T-helper 2 cell (primary cell): ENCODE results near the gene CRLF1.
"Not testable (repeated sequence)": the region's sequence is repeated elsewhere in the genome, so short reads cannot be mapped to it uniquely, and the experiment has no call there.

ENCODE experiments used
- DNase-seq, 5 experiments: peaks; one replicate each; pipeline versions ENCODE4 v3.0.0 to v3.0.0-alpha.2; 2012 to 2022

The CRLF1 gene

GRCh38 chr19:18608102-18608804 lies 1.7 kb upstream of the CRLF1 start:
- no peak for DNase-seq

GRCh38 chr19:18607226-18608101 lies 865 bp upstream of the CRLF1 start:
- DNase-seq, result no peak

- DNase-seq, result no peak
Observed at GRCh38 chr19:18605546-18606280, 886 bp downstream of the CRLF1 start.

GRCh38 chr19:18605196-18605545 lies 1.4 kb downstream of the CRLF1 start:
- DNase-seq, result no peak

GRCh38 chr19:18604820-18605159 lies 1.8 kb downstream of the CRLF1 start:
- no peak for DNase-seq

- DNase-seq, result no peak
Observed at GRCh38 chr19:18603958-18604819, 2.4 kb downstream of the CRLF1 start.

GRCh38 chr19:18603255-18603957 lies 3.2 kb downstream of the CRLF1 start:
- peak in 1 of 5 experiments; percentile 37 for DNase-seq

GRCh38 chr19:18601875-18602274 lies 4.7 kb downstream of the CRLF1 start:
- no peak for DNase-seq

GRCh38 chr19:18600692-18601397 lies 5.8 kb downstream of the CRLF1 start:
- DNase-seq, result not testable (repeated sequence)

GRCh38 chr19:18599485-18599884 lies 7.1 kb downstream of the CRLF1 start:
- DNase-seq, result no peak

GRCh38 chr19:18597809-18598660 lies 8.6 kb downstream of the CRLF1 start:
- DNase-seq, result no peak

GRCh38 chr19:18596752-18597157 lies 9.8 kb downstream of the CRLF1 start:
- DNase-seq, result no peak

- no peak for DNase-seq
Observed at GRCh38 chr19:18595475-18595874, 11.1 kb downstream of the CRLF1 start.

GRCh38 chr19:18594824-18595373 lies 11.7 kb downstream of the CRLF1 start:
- DNase-seq, result no peak

- peak; percentile 57 to 69 (median 65) for DNase-seq
Observed at GRCh38 chr19:18594096-18594823, 12.3 kb downstream of the CRLF1 start.

- no peak for DNase-seq
Observed at GRCh38 chr19:18593367-18594095, 13.1 kb downstream of the CRLF1 start.

- not testable (repeated sequence) for DNase-seq
Observed at GRCh38 chr19:18592732-18593131, 13.9 kb downstream of the CRLF1 start.

GRCh38 chr19:18591735-18592385 lies 14.7 kb downstream of the CRLF1 start:
- no peak for DNase-seq
